Measurements from ENCODE around the gene PDCD4.

Gene PDCD4

GRCh38 chr10:110871298-110872084 lies at the start of gene PDCD4:
TSS of gene PDCD4 (plus strand) at chr10:110871928. CDS start at chr10:110876028, 4,100 bp downstream.
- DNase-seq = peak; percentile 72 to 90 (median 80)

- no peak for DNase-seq
These were observed 49.6 kb upstream of the PDCD4 start for GRCh38 chr10:110822035-110822711.

DNA sequence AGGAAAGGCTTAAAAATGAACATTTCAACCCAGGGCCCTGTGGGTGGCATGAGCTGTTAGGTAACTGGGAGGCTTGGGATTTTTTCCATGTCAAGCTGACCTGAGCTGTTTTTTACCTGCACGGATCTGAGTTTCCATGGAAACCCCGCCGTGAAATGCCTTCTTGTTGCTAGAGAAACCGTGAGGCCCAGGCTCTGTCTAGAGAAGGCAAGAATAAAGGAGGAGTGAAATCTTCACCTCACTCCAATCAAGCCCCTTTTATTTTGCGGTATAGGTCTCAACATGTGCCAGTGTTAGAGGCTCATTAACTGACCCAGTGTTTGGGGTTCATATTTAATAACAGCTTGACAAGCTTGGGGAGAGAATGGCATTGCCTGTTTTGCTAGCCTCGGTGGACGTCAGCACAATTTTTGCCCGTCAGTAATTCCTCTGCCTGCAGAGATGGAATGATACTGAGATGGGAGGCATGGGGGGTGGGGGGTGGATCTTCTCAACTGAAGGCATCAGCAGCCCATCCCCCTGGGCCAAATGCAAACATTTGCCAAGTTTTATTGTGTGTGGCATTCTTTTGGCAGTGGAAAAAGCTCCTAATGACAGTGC lies 48.9 kb upstream of the PDCD4 start:
- no peak for DNase-seq

DNA sequence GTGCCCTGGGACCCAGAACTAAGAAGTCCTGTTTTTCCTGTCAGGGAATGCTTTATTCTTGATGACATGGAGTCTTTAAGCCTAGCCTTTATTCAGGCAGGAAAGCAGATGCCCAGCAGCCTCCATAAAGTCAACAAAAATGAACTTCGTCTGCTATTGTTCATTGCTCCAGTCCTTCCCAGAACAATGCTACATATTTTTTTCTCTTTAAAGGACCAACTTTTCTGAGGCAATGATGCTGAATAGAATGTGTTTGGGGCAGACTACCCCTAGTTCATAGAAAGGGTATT lies 47.6 kb upstream of the PDCD4 start:
- DNase-seq = no peak

DNA sequence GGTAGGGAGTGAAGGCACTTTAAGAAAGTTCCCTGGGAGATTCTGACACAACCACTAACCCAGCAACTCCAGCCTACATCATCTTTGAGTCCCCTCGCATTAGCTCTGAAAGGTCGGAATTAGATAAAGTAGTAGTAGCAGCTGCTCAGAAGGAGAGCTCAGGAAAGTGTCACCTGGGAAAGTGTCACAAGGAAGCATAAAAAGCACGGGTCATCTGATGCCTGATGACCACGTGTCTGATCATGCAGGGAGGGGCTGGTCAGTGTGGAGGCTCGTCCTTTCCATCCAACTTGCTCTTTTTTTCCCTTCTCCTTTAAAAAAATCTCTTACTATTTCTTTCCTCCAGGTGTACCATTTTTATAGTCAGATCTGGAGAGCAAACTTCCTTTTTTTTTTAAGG lies 47.1 kb upstream of the PDCD4 start:
- DNase-seq = no peak

DNA sequence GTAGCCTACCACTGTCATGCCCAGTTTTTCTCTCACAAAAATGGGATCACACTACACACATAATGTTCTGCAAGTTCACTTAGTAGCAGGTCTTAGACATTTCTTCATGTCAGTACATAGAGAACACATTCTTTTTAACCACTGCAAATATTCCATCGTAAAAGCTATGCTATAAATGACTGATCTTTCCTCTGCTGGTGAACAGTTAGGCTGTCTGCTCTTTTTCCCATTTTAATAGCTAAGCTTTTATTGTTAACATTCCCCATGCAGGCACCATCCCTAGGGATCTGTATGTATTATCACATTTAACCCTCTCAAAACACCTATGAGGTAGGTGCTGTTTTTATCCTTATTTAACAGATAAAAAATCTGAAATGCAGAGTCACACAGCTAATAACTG lies 46.2 kb upstream of the PDCD4 start:
- DNase-seq = no peak

- no peak for DNase-seq
These were observed 44.3 kb upstream of the PDCD4 start for GRCh38 chr10:110827410-110827809.

- DNase-seq = no peak
These were observed 43.9 kb upstream of the PDCD4 start for GRCh38 chr10:110827875-110828274.

DNA sequence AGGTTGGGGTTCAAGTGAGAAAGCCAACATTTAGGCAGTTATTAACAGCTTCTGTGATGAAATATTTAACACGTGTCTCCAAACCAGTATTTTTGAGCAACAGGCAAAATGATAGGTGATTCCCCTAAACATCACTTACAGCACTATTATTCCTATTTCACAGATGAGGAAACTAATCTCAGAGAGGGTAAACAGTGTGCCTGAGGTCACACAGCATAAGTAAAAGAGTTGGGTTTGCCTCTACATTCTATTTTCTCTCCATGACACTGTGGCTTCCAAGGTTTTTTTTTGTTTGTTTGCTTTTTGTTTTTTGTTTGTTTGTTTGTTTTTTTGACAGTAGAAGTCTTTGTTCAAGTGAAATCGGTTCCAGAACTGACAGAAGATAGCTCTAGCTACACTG lies 43.2 kb upstream of the PDCD4 start:
- no peak for DNase-seq

GRCh38 chr10:110829721-110830410 lies 41.9 kb upstream of the PDCD4 start:
- no peak for DNase-seq

DNA sequence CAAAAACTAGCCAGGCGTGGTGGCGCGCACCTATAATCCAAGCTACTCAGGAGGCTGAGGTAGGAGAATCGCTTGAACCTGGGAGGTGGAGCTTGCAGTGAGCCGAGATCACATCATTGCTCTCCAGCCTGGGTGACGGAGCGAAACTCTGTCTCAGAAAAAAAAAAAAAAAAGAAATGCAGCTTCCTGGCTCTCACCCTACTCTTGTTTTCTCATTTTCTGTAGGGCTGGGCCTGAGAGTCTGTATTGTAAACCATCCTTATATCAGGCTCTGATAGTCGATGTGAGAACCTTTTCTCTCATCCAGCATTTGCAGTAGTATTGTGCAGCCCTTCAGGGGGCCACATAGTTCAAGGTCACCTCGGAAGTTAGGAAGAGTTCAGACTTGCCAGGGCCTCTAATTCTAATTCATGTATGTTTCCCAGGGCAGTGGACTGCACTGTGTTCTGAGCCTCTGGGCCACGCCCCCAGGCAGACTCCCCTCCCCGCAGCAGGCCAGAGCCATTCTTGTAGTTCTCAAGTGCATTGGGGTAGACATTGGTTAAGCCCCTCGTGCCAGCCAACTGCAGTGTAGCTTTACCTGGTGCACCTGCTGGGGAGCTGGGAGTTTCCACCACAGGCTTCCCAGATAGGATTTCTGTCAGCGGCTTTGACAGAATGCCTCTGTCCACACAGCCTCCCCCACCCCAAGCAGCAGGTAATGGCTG lies 38.3 kb upstream of the PDCD4 start:
- no peak for DNase-seq

GRCh38 chr10:110833941-110834628 lies 37.6 kb upstream of the PDCD4 start:
- no peak for DNase-seq

GRCh38 chr10:110834629-110835301 lies 37.0 kb upstream of the PDCD4 start:
- no peak for DNase-seq

DNA sequence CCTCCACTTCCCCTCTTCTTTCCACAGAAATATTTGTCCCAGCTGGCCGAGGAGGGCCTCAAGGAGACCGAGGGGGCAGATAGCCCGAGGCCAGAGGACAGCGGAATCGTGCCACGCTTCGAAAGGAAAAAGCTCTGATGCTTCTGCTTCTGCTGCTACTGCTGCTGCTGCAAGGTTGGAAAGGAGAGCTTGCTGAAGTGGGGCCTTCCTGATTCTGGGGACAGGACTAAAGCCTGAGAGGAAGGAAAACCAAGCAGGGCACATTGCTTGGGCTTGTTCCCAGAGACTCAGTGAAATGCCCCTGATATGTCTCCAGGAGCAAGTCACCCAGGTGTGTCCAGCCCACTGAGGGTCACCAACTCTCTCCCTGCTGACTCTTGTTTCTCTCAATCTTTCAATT lies 35.9 kb upstream of the PDCD4 start:
- no peak for DNase-seq

DNA sequence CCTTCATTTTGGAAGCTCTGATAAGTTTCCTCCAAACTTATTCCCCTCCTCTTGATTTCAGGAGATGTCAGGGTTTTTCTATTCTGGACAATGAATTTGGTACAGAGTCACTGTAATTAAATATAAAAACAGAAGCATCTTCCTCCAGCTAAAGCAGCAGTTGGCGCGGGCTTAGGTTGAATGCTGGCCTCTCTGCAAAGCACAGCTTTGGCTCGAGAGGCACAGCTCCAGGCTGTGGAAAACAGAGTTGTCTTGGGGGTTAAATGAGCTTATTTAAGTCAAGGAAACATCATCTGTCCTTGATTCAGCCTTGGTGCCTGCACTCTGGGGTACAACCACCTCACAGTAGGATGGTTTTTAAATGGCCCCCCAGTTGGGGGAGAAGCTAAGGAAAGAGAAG lies 35.0 kb upstream of the PDCD4 start:
- DNase-seq = no peak

DNA sequence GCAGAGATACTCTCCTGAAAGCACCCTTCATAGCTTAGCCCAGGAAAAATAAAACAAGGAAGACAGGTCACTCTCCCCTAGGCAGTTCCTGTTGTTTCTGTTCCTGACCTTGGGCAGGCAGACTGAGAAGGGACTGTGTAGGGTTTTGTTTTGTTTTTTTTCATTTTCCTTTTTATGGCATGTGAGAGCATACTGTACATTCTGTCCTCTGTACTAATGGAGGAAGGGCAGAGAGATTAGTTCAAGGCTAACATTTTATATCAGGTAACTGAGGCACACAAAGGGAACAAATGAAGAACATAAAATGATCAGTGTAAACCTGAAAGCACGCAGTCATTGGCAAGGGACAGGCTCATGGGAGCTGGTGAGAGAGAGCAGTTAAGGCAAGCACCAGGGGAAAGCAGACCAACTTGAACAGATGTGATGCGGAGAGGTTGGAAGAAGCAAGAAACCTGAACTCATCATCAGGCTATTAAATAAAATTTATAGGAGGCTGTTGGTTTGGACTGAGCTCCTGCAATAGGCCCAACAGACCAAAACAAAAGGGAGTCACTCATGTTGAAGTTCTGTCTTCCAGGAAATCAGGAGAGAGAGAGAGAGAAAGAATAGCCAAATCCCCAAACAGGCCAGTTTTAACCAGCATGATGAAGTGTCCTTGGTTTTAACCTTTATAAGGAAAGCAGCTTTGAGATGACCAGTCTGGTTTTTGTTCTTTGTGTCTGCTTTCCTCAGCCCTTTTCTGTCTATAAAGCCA lies 34.1 kb upstream of the PDCD4 start:
- DNase-seq = no peak

- DNase-seq = no peak
These were observed 31.4 kb upstream of the PDCD4 start for GRCh38 chr10:110840225-110840922.

DNA sequence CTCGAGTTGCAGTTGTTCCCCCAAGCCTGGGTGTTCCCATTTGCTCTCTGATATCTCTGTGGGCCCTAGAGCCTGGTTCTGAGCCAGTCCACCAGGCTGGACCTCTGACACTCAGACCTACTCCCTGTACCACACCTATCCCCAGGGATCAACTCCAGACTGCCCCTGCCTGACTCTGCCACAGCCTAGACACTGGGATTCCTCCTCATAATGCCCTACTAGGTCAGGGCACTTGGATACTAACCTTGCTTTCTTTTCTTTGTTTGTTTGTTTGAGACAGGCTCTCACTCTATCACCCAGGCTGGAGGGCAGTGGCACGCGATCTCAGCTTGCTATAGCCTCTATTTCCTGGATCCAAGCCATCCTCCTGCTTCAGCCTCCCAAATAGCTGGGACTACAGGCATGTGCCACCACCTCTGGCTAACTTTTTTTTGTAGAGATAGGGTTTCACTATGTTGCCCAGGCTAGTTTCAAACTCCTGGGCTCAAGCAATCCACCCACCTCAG lies 30.8 kb upstream of the PDCD4 start:
- DNase-seq = no peak

GRCh38 chr10:110841767-110842267 lies 29.9 kb upstream of the PDCD4 start:
- DNase-seq = no peak

- DNase-seq = no peak
These were observed 29.3 kb upstream of the PDCD4 start for GRCh38 chr10:110842326-110842904.

Data from activated CD4-positive, CD25-positive, alpha-beta regulatory T cell (primary cell).